ENCODE data around the gene PC. TPM values are rescaled to one million over a fixed set of nuclear protein-coding genes. Genes with fewer than 3 reads are reported as not detected.

Gene PC
- total and polyA plus RNA-seq, 9 of the 15 experiments (the other 6 are each of a cell fraction or from before 2014, with no cell fraction given): 0.94 to 38.0 (median 8.7) TPM

- Histone ChIP-seq H3K9me1 (ENCODE audit: control insufficient read depth, insufficient read depth, low read length) (no peaks in the 10 kb centered on the region), H3K9ac (ENCODE audit: insufficient read depth in 1 of 2, low read depth in 2 of 2, low read length in 2 of 2) (no peak overlapping the region), H3K79me2 (ENCODE audit: control insufficient read depth, insufficient read depth, low read length) (peaks cover 39% of the 10 kb centered on the region), H4K20me1 (replicated peaks; ENCODE audit: control insufficient read depth, insufficient read depth, low read length) (no peaks in the 10 kb centered on the region), H3K27me3 (ENCODE audit: control insufficient read depth in 2 of 2, insufficient read depth in 2 of 2, low read length in 2 of 2) (no peaks in the 10 kb centered on the region), H3K4me3 (no peak overlapping the region), H3K27ac (ENCODE audit: extremely low read depth, low read depth, low read length) (no peak overlapping the region), H3K36me3 (ENCODE audit: control insufficient read depth, insufficient read depth, low read length) (peaks cover 55% of the 10 kb centered on the region; the same call in 2 of the 3 replicates), H3K4me1 (replicated peaks in 1 of 2; ENCODE audit: control insufficient read depth in 2 of 2, insufficient read depth in 2 of 2, low read length in 2 of 2) (peaks cover 16 to 47% of the 10 kb centered on the region in 2 experiments), H3K9me3 (replicated peaks; ENCODE audit: control insufficient read depth, insufficient read depth, low read depth, low read length) (no peaks in the 10 kb centered on the region), H2AFZ (ENCODE audit: low read depth, low read length) (no peak overlapping the region), H3K4me2 (ENCODE audit: insufficient read depth, low read length) (no peak overlapping the region)
- FAIRE-seq (no peak), ATAC-seq (no peak), DNase-seq (ENCODE audit: extremely low read depth in 1 of 4, low spot score in 3 of 4) (no peak)
- TF ChIP-seq POU5F1 (IDR thresholded peaks at IDR 0.05; ENCODE audit: borderline replicate concordance, low read depth, low read length, partially characterized antibody) (no peak), POLR2G (IDR thresholded peaks at IDR 0.05; ENCODE audit: low read depth, low read length) (peak; percentile 39; the same call in 1 of the 2 replicates), MAFK (IDR thresholded peaks at IDR 0.05; ENCODE audit: low read length) (no peak), SRSF9 (IDR thresholded peaks at IDR 0.05; ENCODE audit: borderline replicate concordance, low read depth, low read length) (no peak), HNRNPH1 (optimal IDR thresholded peaks at IDR 0.05; ENCODE audit: low read depth, low read length) (no peak), RBM15 (IDR thresholded peaks at IDR 0.05; ENCODE audit: insufficient read depth, low read length) (no peak), DIDO1 (tag; IDR thresholded peaks at IDR 0.05; ENCODE audit: low read depth) (no peak), NBN (IDR thresholded peaks at IDR 0.05; ENCODE audit: low read depth) (no peak), POLR2A (conservative IDR thresholded peaks at IDR 0.05) (peak; percentile 34; the same call in 1 of the 2 replicates), SRSF7 (optimal IDR thresholded peaks at IDR 0.05; ENCODE audit: low read depth, low read length) (no peak), ZNF3 (CRISPR knock-in tag; IDR thresholded peaks at IDR 0.05) (no peak), MLX (CRISPR knock-in tag; conservative IDR thresholded peaks at IDR 0.05) (no peak)
- WGBS (ENCODE audit: insufficient coverage, low coverage, missing lambda C conversion rate): 100% methylated on average over 3 of the region's 4 CpGs
- intact Hi-C loops (cut with micrococcal nuclease) (no loop called here), in situ Hi-C loops (cut with MboI) (no loop called here)
- POLR2A ChIA-PET: interaction anchor here (0.6 to 5.3 kb wide), 4 partner anchors 7 to 681 kb away, joined by 3 to 58 read pairs (median 4); no protein-coding TSS in a partner anchor
- CTCF ChIA-PET (ENCODE audit: low intra/inter-chr PET ratio): no interaction called here
- BruUV-seq (replicated peaks): no TSS peak
These were observed 111.5 kb downstream of the PC start for GRCh38 chr11:66846671-66847091.
